Ammon's horn (tissue), 1 donor: Measurements from ENCODE around the gene IQGAP3.

ENCODE experiments used
- DNase-seq: peaks from one replicate; pipeline ENCODE4 v3.0.0-alpha.2; 2016; ENCODE audit warnings: low spot score

Gene IQGAP3

DNA sequence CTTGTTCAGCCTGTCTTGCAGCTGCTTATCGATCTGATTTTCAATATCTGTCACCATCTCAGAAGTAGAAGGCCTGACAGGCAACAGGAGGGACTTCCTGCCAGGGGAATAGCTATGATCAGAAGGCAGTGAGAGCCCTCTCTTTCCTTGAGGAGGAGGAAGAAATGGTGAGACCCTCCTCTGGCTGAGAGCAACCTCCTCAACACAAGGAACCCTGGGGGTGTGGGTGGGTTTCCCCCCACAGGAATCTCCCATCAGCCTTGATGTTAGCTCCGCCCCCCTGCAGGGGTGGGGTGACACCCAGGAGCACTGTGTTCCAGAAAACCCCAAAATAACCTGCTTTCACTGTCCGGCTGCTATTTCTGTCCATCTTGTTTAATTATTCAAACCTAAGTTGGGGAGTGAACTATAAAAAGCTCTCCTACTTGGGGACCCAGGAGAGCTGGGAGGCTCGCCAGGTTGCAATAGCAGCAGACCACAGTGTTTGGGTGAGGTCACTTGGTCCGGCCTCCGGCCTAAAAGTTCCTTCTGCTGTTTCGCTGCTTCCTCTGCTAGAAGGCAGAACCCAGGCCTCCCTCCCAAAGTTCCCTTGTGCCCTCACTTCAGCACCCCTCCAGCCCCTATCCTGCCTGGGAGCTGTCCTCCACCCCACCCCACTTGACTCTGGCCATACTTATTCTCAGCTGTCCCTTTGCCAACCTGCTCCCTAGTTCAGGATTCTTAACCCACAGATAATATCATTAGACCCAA lies 64.0 kb downstream of the IQGAP3 start:
- DNase-seq = no peak

DNA sequence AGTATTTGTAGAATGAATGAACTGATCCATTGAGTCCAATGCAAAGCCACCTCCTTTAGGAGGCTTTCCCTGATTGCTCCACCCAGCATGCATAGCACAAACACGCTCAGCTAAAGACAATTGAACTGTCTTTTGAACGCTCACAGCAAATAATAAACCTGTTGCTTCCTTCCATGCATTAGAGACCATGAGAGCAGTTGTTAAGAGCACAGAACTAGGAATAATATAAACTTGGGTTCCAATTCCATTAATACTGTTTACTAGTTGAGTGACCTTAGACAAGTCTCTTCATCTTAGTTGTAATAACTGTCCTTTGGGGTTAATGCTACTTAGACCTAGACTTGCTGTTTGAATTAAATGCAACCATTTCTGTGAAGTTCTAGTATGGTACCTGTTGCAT lies 65.9 kb downstream of the IQGAP3 start:
- DNase-seq = no peak

DNA sequence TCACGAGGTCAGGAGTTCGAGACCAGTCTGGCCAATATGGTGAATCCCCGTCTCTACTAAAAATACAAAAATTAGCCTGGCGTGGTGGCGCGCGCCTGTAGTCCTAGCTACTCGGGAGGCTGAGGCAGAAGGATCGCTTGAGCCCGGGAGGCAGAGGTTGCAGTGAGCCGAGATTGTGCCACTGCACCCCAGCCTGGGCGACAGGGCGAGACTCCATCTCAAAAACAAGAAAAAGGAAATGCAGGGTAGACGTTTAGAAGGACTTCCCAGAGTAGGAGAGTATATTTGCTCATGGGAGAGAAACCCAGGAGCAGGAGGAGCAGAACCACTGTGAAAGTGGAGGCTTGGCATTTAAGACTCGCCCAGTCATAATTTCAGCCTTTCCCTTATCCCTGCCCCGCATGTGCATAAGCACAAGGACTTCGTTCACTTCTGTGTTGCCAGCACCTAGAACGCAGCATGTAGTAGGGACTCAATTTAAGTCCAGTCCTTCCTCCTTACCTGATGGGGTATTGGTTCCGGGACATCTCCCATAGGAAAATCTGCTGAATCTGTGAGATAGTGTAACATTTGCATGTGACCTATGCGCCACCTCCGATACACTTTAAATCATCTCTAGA lies 66.6 kb downstream of the IQGAP3 start:
- no peak for DNase-seq

DNA sequence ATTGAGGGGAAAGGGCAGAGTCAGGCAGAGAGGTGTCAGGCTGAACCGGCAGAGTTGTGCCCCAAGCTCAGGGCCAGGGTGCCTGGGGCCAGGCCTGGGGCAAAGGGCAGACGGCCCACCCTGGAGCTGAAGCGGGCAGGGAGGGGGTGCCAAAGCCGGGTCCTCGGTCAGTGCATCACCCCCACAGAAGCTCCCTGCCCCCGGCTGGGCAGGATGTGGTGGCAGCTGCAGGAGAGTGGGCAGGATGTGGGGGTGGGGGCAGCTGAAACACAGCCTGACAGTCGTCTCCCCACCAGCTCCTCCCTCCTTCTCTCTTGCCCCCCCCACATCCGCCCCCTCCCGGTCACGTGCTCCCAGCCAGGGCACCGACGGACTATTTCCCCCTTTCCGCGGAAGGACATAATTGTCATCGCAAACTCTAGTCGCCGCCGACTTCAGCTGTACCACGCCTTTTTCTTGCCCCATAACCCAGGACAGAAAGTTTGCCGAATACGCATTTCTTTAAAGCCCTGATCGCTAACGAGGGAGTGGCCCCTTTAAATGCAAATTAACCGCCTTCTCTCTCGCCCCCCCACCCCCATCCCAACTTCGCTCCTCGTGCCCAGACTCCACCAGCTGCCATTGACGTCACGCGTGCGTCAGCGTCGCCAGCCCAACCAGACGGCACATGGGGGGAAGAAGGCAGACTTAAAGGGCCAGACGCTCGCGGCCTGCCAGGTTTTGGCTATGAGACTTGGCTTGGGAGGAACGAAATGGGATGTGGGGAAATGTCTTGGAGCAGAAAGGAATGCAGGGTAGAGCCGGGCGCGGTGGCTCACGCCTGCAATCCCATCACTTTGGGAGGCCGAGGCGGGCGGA lies 67.3 kb downstream of the IQGAP3 start:
- peak; percentile 100 for DNase-seq

DNA sequence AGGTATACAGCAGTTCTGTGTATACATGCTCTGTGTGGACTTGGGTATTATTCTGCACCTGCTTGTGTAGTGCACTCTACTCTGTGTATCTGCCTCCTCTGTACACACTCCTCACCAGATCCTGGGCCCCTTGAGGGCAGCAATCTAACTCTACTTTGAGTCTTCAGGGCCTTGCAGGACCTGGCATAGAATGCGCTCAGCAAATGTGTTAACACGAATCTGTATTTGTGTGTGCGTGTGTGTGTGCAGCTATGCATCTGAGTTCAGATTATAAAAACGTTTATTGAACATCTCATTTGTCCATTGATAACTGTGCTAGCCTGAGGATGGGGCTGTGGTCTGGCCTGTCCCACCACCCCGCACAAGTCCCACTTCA lies 67.9 kb downstream of the IQGAP3 start:
- DNase-seq = no peak

DNA sequence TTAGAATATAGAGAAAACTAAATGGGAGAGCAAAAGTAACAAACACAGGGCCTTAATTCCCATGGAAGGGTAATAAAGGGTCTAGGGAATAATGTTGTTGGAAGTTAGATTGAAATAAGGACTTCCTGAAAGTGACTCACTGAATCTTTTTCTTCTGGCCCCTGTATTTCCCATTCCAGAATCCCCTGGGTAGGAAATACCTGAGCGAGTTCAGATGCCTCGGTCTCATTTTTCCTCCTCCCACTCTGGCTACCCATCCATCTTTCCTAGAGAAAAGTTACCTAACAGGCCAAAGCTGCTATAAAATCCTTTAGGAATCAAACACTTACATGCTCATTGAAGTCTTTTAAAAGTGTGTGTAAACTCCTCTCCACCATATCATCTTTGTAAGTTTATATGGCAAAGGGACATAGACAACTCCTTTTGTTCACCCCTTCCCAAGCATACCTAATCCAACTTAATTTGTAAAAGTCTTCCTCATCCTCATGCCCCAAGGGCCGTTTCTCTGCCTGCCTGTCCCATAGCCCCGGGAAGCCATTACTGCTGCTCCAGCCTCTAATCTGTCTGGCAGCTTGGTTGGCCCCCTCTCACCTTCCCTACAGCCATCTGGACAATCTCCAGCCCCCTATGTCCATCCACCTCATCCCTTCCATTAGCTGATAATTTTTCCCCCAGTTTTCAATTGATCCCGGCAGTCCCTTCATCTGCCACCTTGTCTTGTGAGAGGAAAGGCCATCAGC lies 68.5 kb downstream of the IQGAP3 start:
- no peak for DNase-seq

DNA sequence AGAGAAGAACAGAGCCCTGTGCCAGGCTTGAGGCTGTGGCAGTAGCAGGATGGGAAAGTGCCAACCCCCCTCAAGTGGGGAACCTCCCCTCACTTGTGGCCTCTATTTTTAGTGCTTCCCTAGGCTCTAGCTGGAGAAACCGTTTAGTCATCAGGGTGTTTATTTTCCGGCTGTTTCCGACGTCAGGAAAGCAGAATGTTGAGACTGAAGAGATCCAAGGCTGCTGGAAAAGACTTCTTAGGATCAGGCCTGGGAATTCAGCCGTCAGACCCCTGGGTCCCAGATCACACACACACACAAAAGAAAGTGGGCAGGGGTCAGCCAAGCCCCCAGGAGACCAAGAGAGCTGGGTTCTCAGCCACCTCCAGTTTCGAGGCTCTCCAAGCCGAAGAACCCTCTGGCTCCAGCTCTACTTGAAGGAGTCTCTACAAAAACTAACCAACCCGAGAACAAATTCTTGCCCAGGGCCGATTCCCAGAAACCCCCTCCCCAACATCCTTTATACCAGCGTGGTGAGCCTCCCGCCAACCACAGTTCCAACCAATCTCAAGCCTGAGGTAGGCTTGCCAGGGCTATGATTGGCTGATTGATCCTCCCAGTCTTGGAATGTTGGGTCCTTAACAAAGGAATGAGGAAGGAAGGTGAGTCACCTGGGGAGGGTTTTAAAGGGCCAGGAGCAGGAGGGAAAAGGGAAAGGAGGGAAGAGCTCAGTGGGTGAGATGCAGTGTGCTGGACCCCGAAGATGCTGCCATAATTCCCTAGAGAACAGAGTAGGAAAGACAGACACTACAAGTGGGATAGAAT lies 69.3 kb downstream of the IQGAP3 start:
- DNase-seq = peak; percentile 84

DNA sequence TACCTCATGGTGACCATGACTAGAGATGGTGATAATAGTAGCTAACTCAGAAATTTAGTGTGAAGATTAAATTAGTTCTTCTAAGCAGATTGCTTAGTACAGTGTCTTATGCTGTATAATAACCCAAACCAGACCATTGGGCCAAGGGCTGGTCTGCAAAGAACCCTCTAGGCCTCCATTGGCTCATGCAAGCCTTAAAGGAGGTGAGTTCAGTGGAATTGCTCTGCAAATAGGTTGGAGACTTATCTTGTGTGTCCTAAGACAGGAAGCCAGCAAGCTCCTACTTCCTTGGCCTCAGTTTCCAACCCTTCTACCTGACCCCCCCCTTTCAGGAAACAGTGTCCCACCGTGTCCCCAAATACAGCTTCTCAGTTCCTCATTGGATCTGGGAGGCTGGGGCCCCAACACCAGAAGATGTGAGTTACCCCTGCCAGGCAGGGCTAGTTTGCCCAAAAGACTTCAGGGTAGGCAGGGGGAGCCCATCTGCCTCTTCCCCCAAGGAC lies 69.9 kb downstream of the IQGAP3 start:
- peak; percentile 9 for DNase-seq

DNA sequence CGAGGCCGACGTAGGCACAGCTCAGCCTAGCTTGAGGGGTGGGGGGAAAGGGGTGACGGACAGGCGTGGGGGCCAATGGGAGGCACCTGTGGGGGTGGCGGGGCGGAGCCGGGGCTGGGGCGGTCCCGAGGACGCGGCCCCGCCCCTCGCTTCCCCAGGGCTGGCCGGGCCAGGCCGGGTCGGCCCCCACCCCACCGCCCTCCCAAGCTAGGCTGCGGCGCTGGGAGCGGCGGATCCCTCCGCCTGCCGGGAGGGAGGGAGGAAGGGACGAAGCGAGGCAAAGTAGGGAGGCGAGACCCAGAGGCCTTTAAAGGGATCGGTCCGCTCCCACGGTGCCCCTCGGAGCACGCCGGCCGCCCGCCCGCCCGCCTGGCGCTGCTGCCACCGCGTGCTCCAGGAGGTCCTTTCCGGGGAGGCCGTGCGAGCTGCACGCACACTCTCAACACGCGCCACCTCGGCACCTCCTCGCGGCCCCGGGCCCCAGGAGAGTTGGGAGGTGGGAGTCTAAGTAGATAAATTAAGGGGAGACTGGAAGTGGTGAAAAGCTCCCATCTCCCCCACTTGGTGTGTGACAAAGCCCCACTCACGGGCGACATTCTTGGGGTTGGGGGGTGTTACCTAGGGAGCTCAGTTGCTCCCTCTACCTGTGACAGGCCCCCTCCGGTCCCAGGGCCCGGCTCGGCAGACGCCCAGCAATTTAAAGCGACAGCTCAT lies 71.4 kb downstream of the IQGAP3 start:
- DNase-seq = peak; percentile 97

DNA sequence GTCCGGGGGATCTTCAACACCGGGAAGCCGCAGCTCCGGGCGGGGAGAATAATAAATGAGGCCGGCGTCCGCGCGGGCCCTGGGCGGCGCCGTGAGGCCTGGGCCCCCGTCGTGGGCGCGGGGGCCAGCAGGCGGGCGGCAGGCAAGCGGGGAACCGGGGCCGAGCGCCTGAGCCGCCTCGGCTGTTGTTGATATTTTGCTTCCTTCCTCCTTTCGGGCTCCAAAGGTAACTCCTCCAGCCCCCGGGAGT lies 71.9 kb downstream of the IQGAP3 start, which contains the start of gene MEF2D:
TSS of gene MEF2D (minus strand) at position 233 of the 250 bp plus-strand sequence. CDS start 17,483 bp downstream, outside the sequence.
- DNase-seq = no peak

DNA sequence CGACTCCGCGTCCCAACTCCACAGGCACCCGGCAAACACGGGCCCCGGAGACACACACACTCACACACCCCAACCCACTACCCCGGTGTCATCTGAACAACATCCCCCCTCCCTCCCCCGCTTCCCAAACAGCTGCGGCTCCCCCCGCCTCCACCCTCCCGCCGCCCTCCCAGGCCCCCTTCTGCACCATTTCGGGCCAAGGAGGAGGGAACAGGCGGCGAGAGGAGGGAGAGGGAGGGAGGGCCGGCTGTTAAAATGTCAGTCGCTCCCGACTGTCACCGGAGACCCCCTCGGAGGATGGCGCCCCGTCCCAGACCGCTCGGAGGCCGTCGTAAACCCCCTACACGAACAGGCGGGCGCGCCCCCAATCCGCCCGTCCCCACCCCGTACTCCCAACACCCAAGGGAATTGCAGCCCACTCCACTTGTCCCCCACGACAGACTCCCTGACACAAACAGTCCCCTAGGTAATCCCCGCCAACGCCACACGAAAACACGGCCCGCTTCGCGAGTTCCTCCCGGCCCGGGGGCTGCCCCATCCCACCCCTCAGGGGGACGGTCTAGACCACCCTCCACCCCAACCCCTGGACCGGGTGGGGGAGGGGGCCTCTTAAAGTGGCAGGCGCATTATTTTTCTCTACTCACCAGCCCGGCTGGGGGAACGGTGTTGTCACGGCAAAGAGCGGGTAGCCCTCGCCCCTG lies 72.4 kb downstream of the IQGAP3 start:
- DNase-seq = peak; percentile 78

DNA sequence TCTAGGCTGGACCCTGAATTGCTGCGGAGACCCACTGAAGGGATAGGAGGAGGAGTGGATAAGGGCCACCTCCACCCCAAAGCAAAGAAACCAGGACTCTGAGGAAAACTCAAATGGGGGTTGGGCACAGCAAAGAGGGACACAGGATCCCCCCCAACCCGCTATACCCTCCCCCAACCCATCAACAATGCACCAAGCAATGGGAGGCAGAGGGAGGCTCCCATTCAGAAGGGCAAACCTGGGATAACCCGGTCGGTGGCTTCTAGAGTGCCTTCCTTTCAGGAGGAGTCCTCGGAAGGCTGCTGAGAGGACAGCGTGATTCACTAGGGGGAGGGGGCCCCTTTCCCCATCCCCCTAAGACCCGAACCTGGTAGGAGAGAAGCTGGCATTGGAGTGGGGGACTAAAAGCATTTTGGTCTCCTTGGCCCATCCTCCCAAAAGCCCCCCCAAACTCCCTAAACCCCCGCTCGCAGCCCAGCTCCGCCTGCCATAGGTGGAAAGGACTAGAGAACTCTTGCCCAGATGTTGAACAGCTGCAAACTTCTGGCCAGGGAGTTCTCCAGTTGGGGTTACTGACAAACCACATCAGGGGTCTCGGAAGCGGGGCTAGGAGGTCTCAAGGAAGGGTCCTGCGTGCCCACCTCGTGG lies 73.0 kb downstream of the IQGAP3 start:
- peak; percentile 3 for DNase-seq

DNA sequence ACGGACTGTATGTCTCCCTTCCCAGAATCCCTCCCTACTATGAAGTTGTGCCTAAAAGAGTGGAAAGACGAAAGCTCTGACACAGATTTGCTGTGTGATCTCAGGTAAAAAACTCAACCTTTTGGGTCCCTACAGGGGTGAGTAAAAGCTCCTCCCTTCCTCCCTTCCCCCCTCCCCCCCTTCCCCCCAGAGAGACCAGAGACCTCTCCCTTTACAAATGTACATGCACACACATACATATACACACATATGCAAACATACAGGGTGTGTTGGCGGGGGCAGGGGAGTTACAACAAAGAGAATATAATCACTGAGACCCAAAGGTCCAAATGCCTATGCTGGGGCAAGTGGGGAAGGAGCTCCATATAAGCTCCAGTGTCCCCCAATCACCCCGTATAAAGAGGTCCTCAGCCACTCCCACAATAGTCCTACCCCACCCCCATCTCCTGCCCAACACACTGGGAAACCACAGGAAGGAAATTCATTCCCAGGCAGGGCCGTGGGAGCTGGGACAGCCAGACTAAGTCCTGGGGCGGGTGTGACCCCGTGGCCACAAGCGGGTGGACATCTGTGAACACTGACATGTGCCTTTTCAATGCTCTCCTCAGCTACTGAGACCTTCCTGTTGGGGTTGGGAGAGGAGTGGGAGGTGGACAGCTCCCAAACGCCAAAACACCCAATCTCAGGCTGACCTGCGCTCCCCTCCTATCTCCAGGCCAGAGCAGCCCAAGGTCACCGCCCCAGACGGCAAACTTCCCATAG lies 73.8 kb downstream of the IQGAP3 start:
- no peak for DNase-seq

DNA sequence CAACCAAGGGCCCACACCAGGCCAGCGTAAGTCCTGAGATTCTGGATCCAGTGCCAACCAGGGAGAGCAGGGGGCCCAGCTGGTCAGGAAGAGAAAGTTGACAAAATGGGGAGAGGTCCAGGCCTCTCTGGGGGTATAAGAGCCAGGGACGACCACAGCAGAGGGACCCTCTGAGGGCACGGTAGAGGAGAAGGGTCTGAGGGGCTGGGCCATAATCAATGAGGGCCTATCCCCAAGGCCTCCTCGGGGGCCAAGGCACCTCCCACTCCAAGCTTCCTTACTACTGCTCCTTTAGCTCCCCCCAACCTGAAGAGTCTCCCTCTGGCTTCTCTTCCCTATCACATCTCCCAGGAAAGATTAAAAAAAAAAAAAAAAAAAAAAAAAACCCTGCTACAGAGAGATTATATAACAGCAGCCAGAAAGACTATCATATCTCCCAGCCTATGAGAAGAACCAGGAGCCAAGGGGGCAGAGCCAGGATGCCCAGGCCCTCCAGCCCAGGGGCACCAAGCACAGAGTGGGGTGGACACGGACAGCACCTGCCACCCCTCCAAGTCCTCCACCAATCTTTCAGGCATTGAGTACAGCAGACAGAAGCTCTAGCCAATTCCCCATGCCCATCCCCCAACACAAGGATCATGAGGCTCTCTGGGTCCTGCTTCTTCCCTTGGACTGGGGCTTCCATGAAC lies 74.5 kb downstream of the IQGAP3 start:
- DNase-seq = no peak

DNA sequence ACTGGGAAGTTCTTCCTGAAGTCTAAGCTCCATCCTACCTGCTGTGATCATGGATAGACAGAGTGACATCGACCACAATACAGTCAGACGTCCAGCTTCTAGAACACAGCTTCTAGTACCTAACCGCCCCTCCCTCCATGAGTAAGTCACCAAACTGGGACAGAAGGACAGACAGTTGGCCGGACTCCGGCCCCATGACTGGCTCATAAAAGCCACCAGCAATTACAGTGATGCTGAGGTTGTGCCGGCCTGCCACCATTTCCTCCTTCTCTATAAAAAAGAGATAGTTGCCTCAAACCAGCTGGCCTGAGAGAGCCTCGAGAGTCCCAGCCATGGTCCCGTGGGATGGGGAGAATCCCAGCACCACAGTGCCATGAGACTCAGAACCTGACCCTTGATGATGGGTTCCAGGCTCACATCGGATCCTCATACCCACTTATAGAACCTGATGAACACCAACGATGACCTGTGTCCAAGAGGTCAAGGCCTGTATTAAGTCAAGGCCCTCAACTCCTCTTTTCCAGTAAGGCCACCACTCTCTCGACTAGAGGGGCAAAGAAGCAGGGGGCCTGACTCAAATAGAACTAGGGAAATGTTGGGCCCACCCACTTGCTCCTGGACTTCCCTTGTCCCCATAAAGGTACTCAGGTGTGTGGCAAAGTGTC lies 75.2 kb downstream of the IQGAP3 start:
- no peak for DNase-seq

DNA sequence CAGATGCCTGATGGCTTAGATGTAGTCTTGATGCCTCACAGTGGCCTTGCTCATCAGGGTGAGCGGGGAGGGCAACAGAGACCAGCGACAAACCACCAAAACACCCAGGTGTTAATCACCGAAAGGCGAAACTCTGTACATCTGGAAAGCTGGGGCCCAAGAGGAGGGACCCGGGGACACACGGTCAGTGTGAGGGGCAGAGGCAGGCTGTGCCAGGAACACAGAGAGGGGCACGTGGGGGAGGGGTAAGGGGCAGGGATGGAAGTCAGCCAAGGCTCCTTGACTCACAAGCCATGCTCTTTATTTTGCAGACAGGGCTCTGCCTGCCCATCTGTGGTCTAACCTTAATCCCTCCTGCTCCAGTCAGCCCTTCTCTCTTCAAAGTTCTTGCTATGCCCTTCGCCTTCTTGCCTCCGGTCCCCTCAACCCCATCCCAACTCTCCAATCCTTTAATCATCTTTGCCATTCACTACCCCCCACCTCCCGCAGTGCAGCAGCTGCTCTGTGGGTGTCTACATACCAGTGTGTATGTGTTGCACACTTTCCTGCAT lies 76.1 kb downstream of the IQGAP3 start:
- DNase-seq = no peak

DNA sequence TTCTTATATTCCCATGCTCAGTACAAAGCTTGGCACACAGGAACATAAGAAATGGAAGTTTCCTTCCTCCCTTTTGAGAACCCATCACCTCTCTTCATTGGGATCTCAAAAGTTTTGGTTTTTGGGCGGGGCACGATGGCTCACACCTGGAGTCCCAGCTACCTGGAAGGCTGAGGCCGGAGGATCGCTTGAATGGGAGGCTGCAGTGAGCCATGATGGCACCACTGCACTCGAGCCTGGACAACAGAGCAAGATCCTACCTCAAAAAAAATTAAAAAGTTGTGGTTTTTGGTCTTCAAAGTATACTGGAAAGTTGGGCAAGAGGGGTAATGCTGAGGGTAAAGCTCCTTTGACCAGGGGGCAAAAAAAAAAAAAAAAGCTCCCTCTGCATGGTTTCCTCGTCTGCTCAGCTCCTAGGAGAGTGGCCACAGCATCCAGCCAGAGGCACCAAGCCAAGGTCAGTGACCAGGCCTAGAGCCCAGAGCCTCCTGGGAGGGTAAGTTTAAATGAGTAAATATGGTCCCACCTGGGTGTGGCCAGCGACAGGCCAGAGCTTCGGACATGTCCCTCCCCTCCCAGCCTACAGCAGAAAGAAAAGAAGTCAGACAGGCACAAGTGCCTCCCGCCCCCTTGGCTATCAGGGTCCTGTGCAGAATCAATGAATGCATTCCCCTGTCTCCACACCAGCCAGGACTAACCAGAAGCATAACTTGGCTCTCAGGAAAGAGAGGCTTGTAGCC lies 76.8 kb downstream of the IQGAP3 start:
- no peak for DNase-seq
